NCI-H345 (cell line): ENCODE results near the gene TMOD1.

Experiments
- DNase-seq: peaks from one replicate; lab custom pipeline; 2025; lab: John Stamatoyannopoulos, UW

The TMOD1 gene

GRCh38 chr9:97638666-97639065 lies 137.2 kb downstream of the TMOD1 start:
- no peak for DNase-seq

DNA sequence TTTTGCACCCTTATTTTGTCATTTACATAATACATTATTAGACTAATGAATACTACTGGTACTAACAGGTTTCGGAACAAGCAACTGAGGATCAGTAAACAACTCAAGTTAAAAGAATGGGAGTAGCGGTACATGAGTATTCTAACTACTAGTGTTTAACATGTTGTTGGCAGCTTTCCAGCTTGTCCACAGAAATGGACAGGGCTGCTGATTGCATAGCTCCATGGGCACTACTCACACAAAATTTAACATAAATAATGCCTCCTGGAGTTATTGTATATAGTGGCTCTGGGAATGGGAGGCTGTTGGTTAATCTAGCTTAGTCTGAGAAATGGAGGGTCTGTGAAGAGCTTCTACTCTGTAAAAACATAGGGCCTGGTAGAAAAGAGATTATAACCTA lies 138.9 kb downstream of the TMOD1 start:
- DNase-seq = peak; percentile 70

DNA sequence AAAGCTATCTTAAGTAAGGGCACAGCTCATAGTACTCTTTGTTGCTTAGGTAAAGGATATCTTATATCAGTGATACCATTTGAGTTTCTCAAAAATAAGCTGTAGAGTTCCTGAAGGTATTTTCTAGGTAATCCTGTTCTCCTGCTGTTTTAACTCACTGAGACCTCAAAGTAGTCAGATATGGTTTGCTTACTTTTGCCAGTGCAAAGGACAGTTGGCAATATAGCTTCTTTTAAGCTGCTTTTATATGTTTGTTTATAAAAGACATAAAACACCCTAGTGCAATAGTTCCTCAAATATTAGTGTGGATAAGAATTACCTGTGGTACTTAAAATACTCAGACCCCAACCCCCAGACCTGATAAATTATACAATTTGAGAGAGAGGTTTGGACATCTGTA lies 144.3 kb downstream of the TMOD1 start:
- no peak for DNase-seq

DNA sequence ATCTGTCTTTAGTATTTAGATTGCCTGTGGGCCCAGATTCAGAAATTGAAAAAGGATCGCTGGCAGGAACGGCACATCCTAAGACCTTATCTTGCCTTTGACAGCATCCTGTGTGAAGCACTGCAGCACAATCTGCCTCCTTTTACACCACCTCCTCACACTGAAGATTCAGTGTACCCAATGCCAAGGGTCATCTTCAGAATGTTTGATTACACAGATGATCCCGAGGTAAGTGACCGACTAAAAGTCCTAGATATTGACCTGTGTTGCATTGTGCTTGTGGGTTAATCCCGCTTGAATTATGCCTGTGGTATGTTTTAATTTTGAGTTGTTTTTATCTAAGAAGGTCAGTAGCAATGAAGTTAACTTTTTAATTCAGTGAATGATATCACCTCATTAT lies 146.5 kb downstream of the TMOD1 start:
- DNase-seq = no peak
